GM21737 (cell line): ENCODE results near the gene LCN12.

Experiments used
- ATAC-seq: cut with Tn5 transposase; IDR thresholded peaks from one replicate; pipeline ENCODE4 v1.9.1; 2021; ENCODE audit warnings: mild to moderate bottlenecking, moderate library complexity; ENCODE audit not compliant: unreplicated experiment

LCN12 gene

GRCh38 chr9:136944519-136945332 is 7.3 kb upstream of the LCN12 start, which contains the start of the genes C8G and FBXW5:
Gene C8G (plus strand): TSS chr9:136945243. CDS start chr9:136945321, 78 bp downstream.
Gene FBXW5 (minus strand): TSS chr9:136944738. CDS start chr9:136944083, 655 bp downstream.
- ATAC-seq: peak; percentile 62

- no peak for ATAC-seq
These were observed 6.5 kb upstream of the LCN12 start for GRCh38 chr9:136945333-136946227.

GRCh38 chr9:136946228-136947027 is 5.6 kb upstream of the LCN12 start:
- no peak for ATAC-seq

- no peak for ATAC-seq
These were observed 4.8 kb upstream of the LCN12 start for GRCh38 chr9:136947028-136947891.

- no peak for ATAC-seq
These were observed 4.0 kb upstream of the LCN12 start for GRCh38 chr9:136947955-136948510.

GRCh38 chr9:136949239-136949816 is 2.7 kb upstream of the LCN12 start:
- ATAC-seq: no peak

GRCh38 chr9:136949817-136950655 is 2.0 kb upstream of the LCN12 start:
- peak; percentile 72 for ATAC-seq

GRCh38 chr9:136950656-136951276 is 1.3 kb upstream of the LCN12 start:
- ATAC-seq: no peak

GRCh38 chr9:136952321-136952850 is 313 bp downstream of the LCN12 start:
- ATAC-seq: no peak

- no peak for ATAC-seq
These were observed 1.1 kb downstream of the LCN12 start for GRCh38 chr9:136952876-136953770.

GRCh38 chr9:136953771-136954269 is 1.7 kb downstream of the LCN12 start:
- no peak for ATAC-seq

GRCh38 chr9:136954270-136955083 is 2.4 kb downstream of the LCN12 start:
- ATAC-seq: no peak

GRCh38 chr9:136955202-136955942 is 3.3 kb downstream of the LCN12 start:
- no peak for ATAC-seq

GRCh38 chr9:136955943-136956335 is 3.9 kb downstream of the LCN12 start:
- ATAC-seq: no peak

- ATAC-seq: no peak
These were observed 4.5 kb downstream of the LCN12 start for GRCh38 chr9:136956604-136957003.
